Endothelial cell (in vitro differentiated cells): Measurements from ENCODE around the gene RNF141. TPM values are rescaled to one million over a fixed set of nuclear protein-coding genes. Genes with fewer than 3 reads are reported as not detected.

Experiments
- DNase-seq: peaks from one replicate; pipeline ENCODE4 v3.0.0; 2021; ENCODE audit warnings: low spot score
- H3K27ac Mint-ChIP-seq: one replicate; pipeline ENCODE4 v1.8.0; 2021; ENCODE audit warnings: mixed read lengths, inconsistent platforms; ENCODE audit not compliant: unreplicated experiment
- H3K27me3 Mint-ChIP-seq: one replicate; pipeline ENCODE4 v1.8.0; 2021; ENCODE audit warnings: mild to moderate bottlenecking, moderate library complexity, mixed read lengths, inconsistent platforms; ENCODE audit not compliant: unreplicated experiment
- H3K36me3 Mint-ChIP-seq: one replicate; pipeline ENCODE4 v1.8.0; 2021; ENCODE audit warnings: mild to moderate bottlenecking, low read depth, mixed read lengths, inconsistent platforms; ENCODE audit not compliant: unreplicated experiment
- H3K4me1 Mint-ChIP-seq: one replicate; pipeline ENCODE4 v1.8.0; 2021; ENCODE audit warnings: mild to moderate bottlenecking, mixed read lengths, inconsistent platforms; ENCODE audit not compliant: unreplicated experiment
- H3K4me3 Mint-ChIP-seq: one replicate; pipeline ENCODE4 v1.8.0; 2021; ENCODE audit warnings: mild to moderate bottlenecking, mixed read lengths, inconsistent platforms; ENCODE audit not compliant: unreplicated experiment
- H3K9me3 Mint-ChIP-seq: one replicate; pipeline ENCODE4 v1.8.0; 2021; ENCODE audit warnings: mixed read lengths, inconsistent platforms; ENCODE audit not compliant: unreplicated experiment
- CTCF ChIP-seq: fragments of 200-600 bp; sonication (generic); IDR thresholded peaks from one replicate; pipeline ENCODE4 v1.5.0; 2021; ENCODE audit warnings: antibody characterized with exemption; ENCODE audit not compliant: unreplicated experiment
- total RNA-seq: library from RNA; stranded (reverse); fragmentation: NEBNext Ultra II Directional; extraction: Animal tissue kit (Norgen Biotek cat#: 25700); gene quantifications from one replicate; pipeline ENCODE4 v1.2.1, GENCODE V29; 2021; ENCODE audit not compliant: unreplicated experiment

Gene RNF141
- total RNA-seq, 1 donor from 2014 or later = 32.8 TPM

DNA sequence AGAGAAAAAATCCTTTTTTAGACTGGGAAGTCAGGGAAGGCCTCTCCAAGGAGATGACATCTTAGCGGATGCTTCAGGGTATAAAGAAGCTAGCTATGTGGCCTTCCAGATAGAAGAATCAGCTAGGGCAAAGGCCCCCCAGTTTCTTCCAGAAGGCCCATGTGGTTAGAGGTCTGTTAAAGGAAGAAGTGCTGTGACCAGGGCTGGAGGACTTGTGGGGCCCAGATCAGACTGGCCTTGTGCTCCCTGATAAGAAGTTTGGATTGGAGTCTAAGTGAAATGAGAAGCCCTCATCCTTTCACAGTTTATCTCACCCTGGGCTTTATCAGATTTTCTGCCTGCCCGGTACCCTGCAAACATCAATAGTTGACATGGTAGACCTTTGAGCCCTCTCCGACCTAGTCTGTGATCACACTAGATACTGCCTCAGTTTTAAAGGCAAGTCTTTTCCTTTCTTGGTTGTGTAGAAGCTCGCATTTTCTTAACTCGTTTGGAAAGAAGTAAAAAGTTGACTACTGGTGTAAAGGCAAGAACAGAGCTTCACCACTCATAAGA lies 78.2 kb downstream of the RNF141 start:
- no peak for DNase-seq
- Mint-ChIP-seq H3K27me3 (no peaks in the 10 kb centered on the region), H3K9me3 (no peaks in the 10 kb centered on the region), H3K4me1 (peaks cover 23% of the 10 kb centered on the region), H3K27ac (no peak overlapping the region), H3K4me3 (no peak overlapping the region), H3K36me3 (peaks cover 47% of the 10 kb centered on the region)
- no peak for TF ChIP-seq CTCF

Other genes with a start within 250 kb of the RNF141 start
- gene SBF2, start 247.0 kb downstream of the RNF141 start, total RNA-seq = 40.8 TPM
- 78.3 TPM for gene ADM, start 236.1 kb downstream of the RNF141 start, total RNA-seq
- 23.2 TPM for gene AMPD3, start 85.9 kb downstream of the RNF141 start, total RNA-seq
- not detected for gene LYVE1, start 27.5 kb upstream of the RNF141 start, total RNA-seq
- 8.7 TPM for gene IRAG1, start 152.6 kb upstream of the RNF141 start, total RNA-seq
- gene CTR9, start 210.1 kb upstream of the RNF141 start, total RNA-seq = 43.5 TPM